GM19193 (cell line): ENCODE data around the gene PSMB11.

ENCODE experiments used
- POLR2A ChIP-seq: IDR thresholded peaks from 4 replicates; pipeline ENCODE4 v1.6.1; 2011; ENCODE audit not compliant: insufficient read depth, insufficient read length; ENCODE audit errors: extremely low read depth

Gene PSMB11

GRCh38 chr14:23025151-23025814, 16.7 kb upstream of the PSMB11 start:
- TF ChIP-seq POLR2A, result no peak

DNA sequence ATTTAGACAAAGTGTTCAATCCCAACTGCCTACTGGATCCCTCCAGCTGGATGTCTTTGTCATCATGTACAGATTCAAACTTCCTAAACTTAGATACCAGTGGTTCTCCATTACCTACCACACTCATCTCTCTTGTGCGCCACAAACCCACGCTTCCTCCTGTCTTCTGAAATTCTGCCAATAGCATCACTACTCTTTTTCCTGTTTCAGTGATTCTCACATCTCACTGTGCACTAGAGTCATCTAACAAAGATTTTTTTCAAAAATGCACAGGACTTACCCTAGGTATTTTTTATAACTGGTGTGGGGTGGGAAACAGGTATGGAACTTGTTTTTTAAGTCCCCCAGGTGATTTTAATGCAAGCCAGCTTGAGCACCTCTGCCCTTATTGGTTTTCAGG, 13.2 kb upstream of the PSMB11 start:
- TF ChIP-seq POLR2A, result no peak

GRCh38 chr14:23030936-23031335, 11.1 kb upstream of the PSMB11 start:
- TF ChIP-seq POLR2A, result no peak

- no peak for TF ChIP-seq POLR2A
Observed at GRCh38 chr14:23033251-23033727, 8.7 kb upstream of the PSMB11 start.

GRCh38 chr14:23033801-23034497, 8.1 kb upstream of the PSMB11 start:
- TF ChIP-seq POLR2A, result no peak

GRCh38 chr14:23034498-23035302, 7.3 kb upstream of the PSMB11 start, which contains the start of gene PSMB5:
Gene PSMB5 (minus strand): TSS chr14:23034900. CDS start chr14:23034881, 19 bp downstream.
- TF ChIP-seq POLR2A, result peak; percentile 86

DNA sequence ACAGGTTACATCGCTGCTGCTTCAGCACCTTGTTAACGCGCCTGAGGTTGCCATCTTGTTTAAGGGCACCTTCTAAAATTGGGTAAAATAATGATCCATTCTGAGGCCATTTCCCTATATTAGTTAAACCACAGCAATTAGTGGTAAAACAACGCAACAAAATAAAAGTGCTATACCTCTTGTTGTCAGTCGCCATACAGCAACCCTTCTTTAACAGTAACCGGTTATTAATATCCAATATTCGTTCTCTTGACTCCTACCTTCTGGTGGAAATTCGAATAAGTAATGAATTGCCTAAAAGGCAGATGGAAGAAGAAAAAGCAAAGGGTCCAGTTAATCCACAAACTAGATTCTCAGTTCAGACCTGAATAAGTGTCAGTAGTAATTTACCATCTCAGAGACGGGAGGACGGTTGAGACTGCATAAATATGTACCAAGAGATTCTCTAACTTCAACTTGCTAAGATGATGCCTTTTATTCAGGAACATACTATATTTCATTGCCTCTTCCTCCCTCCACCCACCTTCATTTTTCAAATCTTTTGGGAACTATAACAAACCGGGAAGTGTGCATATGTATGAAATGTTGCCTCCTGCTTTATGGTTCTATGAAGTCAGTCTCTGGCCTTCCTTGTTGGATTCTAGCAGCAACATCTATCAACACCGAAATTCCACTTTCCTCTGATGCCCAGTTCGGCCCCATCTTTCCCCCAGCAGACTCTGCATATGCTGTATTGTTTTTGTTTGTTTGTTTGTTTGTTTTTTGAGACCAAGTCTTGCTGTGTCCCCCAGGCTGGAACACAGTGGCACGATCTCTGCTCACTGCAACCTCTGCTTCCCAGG, 6.5 kb upstream of the PSMB11 start:
- TF ChIP-seq POLR2A, result no peak

DNA sequence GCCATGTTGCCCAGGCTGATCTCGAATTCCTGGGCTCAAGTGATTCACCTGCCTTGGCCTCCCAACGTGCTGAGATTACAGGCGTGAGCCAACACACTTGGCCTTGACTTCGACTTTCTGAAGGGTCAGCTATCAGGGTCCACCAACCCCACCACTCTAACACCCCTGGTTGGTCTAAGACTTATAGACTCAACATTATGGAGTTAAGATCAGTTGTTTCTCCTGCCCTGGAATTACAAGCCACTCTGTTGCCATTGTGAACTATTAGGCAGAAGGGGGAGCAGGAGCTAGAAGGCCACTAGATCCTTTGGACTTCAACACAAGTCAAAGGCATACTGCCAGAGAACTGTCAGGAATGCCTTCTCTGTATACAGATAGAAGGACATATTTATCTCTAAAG, 1.9 kb upstream of the PSMB11 start:
- TF ChIP-seq POLR2A, result no peak

DNA sequence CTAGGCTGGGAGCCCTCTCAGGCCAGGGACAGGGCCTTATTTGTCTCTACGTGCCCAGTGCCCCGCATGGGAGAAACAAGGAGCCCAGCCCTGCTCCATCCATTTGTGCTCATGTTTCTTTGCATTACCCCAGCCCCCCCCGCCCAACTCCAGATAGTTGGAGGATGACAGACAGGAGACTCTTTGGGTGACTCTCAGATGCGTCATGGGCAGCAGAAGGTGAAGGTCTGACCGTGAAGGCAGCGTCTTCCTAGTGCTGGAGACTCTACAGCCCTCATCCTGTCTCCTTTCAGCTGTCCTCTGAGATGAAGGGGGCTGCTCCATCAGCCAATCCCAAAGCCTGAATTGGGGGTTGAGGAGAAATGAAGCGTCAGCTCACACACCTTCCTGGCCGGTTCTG, 283 bp upstream of the PSMB11 start:
- no peak for TF ChIP-seq POLR2A

GRCh38 chr14:23043145-23043544, 1.1 kb downstream of the PSMB11 start:
- TF ChIP-seq POLR2A, result no peak

DNA sequence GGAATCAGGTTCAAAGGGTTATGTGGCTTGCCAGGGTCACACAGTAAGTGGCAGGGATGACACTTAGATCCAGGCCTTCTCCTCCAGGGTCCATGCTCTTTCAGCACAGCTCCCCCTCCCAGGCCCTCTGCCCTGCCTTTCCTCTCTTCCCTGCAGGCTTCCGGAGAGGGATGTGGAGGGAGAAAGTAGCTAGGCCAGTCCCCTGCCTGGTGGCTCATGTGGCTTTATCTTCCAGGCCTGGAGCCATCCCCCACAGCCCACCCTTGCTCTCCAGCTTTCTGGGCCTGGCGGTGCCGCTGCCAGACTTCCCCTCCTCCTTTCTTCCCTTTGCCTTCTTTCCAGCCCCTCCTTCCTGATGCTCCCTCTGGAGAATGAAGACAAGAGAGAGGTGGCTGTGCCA, 1.7 kb downstream of the PSMB11 start:
- no peak for TF ChIP-seq POLR2A

- TF ChIP-seq POLR2A, result no peak
Observed at GRCh38 chr14:23044840-23045239, 2.8 kb downstream of the PSMB11 start.

GRCh38 chr14:23045419-23046357, 3.7 kb downstream of the PSMB11 start:
- TF ChIP-seq POLR2A, result no peak
